ENCODE data around the gene MYO7B.

The MYO7B gene

GRCh38 chr2:127599211-127599610 is 63.7 kb downstream of the MYO7B start:
- ATAC-seq: no peak; the same call in 1 of the 3 replicates
- TF ChIP-seq OSR1 (CRISPR knock-in tag; IDR thresholded peaks at IDR 0.05) (no peak), PATZ1 (CRISPR knock-in tag; IDR thresholded peaks at IDR 0.05; ENCODE audit: borderline replicate concordance) (no peak), RARB (CRISPR knock-in tag; IDR thresholded peaks at IDR 0.05) (no peak), BACH2 (CRISPR knock-in tag; IDR thresholded peaks at IDR 0.05; ENCODE audit: borderline replicate concordance) (no peak), ISL1 (CRISPR knock-in tag; IDR thresholded peaks at IDR 0.05) (no peak), CREB5 (CRISPR knock-in tag; IDR thresholded peaks at IDR 0.05; ENCODE audit: low read depth) (no peak)

- no peak for ATAC-seq
- TF ChIP-seq SNAI2 (CRISPR knock-in tag; IDR thresholded peaks at IDR 0.05) (no peak), ARNTL (CRISPR knock-in tag; IDR thresholded peaks at IDR 0.05; ENCODE audit: borderline replicate concordance, low read depth) (no peak), ESRRG (CRISPR knock-in tag; IDR thresholded peaks at IDR 0.05) (no peak), ZFP30 (CRISPR knock-in tag; IDR thresholded peaks at IDR 0.05) (no peak), ZFP3 (CRISPR knock-in tag; IDR thresholded peaks at IDR 0.05) (no peak), ZNF70 (CRISPR knock-in tag; IDR thresholded peaks at IDR 0.05) (no peak), RARB (CRISPR knock-in tag; IDR thresholded peaks at IDR 0.05) (no peak), TOX (CRISPR knock-in tag; IDR thresholded peaks at IDR 0.05; ENCODE audit: borderline replicate concordance) (no peak), PPARA (CRISPR knock-in tag; IDR thresholded peaks at IDR 0.05; ENCODE audit: borderline replicate concordance) (no peak), OSR1 (CRISPR knock-in tag; IDR thresholded peaks at IDR 0.05) (no peak), CSDC2 (CRISPR knock-in tag; IDR thresholded peaks at IDR 0.05) (no peak), POU6F1 (CRISPR knock-in tag; IDR thresholded peaks at IDR 0.05; ENCODE audit: borderline replicate concordance, low read depth) (no peak)
These were observed 69.5 kb downstream of the MYO7B start for GRCh38 chr2:127604986-127605385.

- no peak for ATAC-seq
- no peak for TF ChIP-seq ZFP30 (CRISPR knock-in tag; IDR thresholded peaks at IDR 0.05)
- no peak for TF ChIP-seq ZNF565 (CRISPR knock-in tag; conservative IDR thresholded peaks at IDR 0.05; ENCODE audit: low read depth)
- no peak for TF ChIP-seq CSDC2 (CRISPR knock-in tag; IDR thresholded peaks at IDR 0.05)
- TF ChIP-seq TSHZ2 (CRISPR knock-in tag; IDR thresholded peaks at IDR 0.05): no peak
- TF ChIP-seq PATZ1 (CRISPR knock-in tag; IDR thresholded peaks at IDR 0.05; ENCODE audit: borderline replicate concordance): no peak
- TF ChIP-seq BACH2 (CRISPR knock-in tag; IDR thresholded peaks at IDR 0.05; ENCODE audit: borderline replicate concordance): no peak
- TF ChIP-seq TOX (CRISPR knock-in tag; IDR thresholded peaks at IDR 0.05; ENCODE audit: borderline replicate concordance): no peak
- no peak for TF ChIP-seq POU6F1 (CRISPR knock-in tag; IDR thresholded peaks at IDR 0.05; ENCODE audit: borderline replicate concordance, low read depth)
- TF ChIP-seq CREB5 (CRISPR knock-in tag; IDR thresholded peaks at IDR 0.05; ENCODE audit: low read depth): no peak
- TF ChIP-seq OSR1 (CRISPR knock-in tag; IDR thresholded peaks at IDR 0.05): no peak
- TF ChIP-seq ESRRG (CRISPR knock-in tag; IDR thresholded peaks at IDR 0.05): no peak
- TF ChIP-seq TCF4 (CRISPR knock-in tag; IDR thresholded peaks at IDR 0.05; ENCODE audit: borderline replicate concordance): no peak
- TF ChIP-seq ZC3H10 (CRISPR knock-in tag; IDR thresholded peaks at IDR 0.05): no peak
- no peak for TF ChIP-seq RARB (CRISPR knock-in tag; IDR thresholded peaks at IDR 0.05)
These were observed 70.3 kb downstream of the MYO7B start for GRCh38 chr2:127605691-127606263.

Data from SK-N-SH treated with all-trans-retinoic acid at 6 μM for 48 hours (cell line).